ENCODE results near the gene TNIK. TPM values are rescaled to one million over a fixed set of nuclear protein-coding genes. Genes with fewer than 3 reads are reported as not detected.

TNIK gene
- total and polyA plus RNA-seq, 10 of the 15 experiments (the other 5 are each of a cell fraction or from before 2014, with no cell fraction given): 13.9 to 74.3 (median 48.2) TPM

DNA sequence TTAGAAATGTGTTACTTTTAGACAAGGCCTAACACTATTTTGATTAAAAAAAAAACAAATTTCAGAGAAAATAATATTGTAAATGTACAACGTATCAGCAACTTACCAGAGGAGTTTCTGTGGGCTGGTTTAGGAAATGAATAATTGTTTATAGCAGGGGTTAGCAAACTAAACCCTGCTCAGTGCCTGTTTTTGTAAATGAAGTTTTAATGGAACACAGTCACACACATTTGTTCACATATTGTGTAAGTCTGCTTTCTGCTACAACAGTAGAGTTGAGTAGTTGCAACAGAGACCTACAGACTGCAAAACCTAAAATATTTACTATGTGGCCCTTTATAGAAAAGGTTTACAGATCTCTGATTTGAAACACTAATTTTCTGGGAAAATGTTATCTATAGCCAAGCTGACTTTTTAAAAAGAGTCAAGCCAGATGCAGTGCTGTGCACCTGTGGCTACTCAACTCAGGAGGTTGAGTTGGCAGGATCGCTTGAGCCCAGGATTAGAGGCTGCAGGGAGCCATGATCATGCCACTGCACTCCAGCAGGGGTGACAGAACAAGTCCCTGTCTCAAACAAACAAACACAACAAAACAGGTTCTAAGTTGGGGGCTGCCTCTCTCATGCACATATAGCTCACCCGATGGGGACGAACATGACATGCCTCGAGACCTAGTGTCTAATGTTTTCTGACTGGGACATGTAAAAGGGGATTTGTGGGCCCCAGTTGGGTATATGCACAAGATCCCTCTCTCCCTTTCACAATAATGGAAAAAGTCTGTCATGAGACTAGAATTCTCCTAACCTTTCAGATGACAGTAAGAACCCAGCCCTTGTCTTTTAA is 182.5 kb downstream of the TNIK start:
- no TSS peak for BruUV-seq (replicated peaks)
- in situ Hi-C loops (cut with MboI): no loop called here
- ChIA-PET CTCF (interaction anchor here (0.6 to 1.9 kb wide), 4 partner anchors 8 to 47 kb away, joined by 3 to 9 read pairs (median 4); no protein-coding TSS in a partner anchor), RAD21 (ENCODE audit: unreplicated experiment) (interaction anchor here (0.6 to 10.2 kb wide), 8 partner anchors 8 to 70 kb away, joined by 3 to 97 read pairs (median 6); no protein-coding TSS in a partner anchor), SMC1A (ENCODE audit: uncharacterized antibody, unreplicated experiment) (interaction anchor here (0.9 to 28.2 kb wide), 8 partner anchors 8 to 103 kb away, joined by 3 to 657 read pairs (median 3); no protein-coding TSS in a partner anchor), POLR2A (interaction anchor here (0.6 to 6.9 kb wide), 7 partner anchors 9 to 827 kb away, joined by 3 to 37 read pairs (median 3); no protein-coding TSS in a partner anchor)
- 77% methylated on average over 5 of the region's 5 CpGs for WGBS (ENCODE audit: insufficient coverage, insufficient replicate concordance, low lambda C conversion rate, missing lambda C conversion rate)
- ATAC-seq: peak; percentile 27
- H3K9me3 ChIP-seq (replicated peaks; ENCODE audit: control insufficient read depth, insufficient read depth, low read length): peaks cover 5% of the 10 kb centered on the region; the same call in 2 of the 3 replicates
- no peak overlapping the region for H3K9ac ChIP-seq (ENCODE audit: control insufficient read depth, insufficient read depth, low read length)
- no peak overlapping the region for H3K4me3 ChIP-seq
- peaks cover 1 to 4% of the 10 kb centered on the region in 2 experiments; a peak in 2 of 4 replicates for H3K36me3 ChIP-seq (ENCODE audit: control insufficient read depth in 2 of 2, insufficient read depth in 2 of 2, low read length in 1 of 2)
- TF ChIP-seq, protein P1, sequence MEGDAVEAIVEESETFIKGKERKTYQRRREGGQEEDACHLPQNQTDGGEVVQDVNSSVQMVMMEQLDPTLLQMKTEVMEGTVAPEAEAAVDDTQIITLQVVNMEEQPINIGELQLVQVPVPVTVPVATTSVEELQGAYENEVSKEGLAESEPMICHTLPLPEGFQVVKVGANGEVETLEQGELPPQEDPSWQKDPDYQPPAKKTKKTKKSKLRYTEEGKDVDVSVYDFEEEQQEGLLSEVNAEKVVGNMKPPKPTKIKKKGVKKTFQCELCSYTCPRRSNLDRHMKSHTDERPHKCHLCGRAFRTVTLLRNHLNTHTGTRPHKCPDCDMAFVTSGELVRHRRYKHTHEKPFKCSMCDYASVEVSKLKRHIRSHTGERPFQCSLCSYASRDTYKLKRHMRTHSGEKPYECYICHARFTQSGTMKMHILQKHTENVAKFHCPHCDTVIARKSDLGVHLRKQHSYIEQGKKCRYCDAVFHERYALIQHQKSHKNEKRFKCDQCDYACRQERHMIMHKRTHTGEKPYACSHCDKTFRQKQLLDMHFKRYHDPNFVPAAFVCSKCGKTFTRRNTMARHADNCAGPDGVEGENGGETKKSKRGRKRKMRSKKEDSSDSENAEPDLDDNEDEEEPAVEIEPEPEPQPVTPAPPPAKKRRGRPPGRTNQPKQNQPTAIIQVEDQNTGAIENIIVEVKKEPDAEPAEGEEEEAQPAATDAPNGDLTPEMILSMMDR (IDR thresholded peaks at IDR 0.05 in 2 of 3, conservative IDR thresholded peaks at IDR 0.05 in 1 of 3; ENCODE audit: control insufficient read depth in 2 of 3, extremely low read depth in 1 of 3, insufficient read depth in 1 of 3, low read depth in 3 of 3, low read length in 3 of 3): peak in 1 of 3 experiments; percentile 7; a peak in 1 of 6 replicates
- no peak for TF ChIP-seq KDM1A (IDR thresholded peaks at IDR 0.05; ENCODE audit: borderline replicate concordance)
- 0 out of 2 replicates have a peak, but pooled peaks have one; percentile 12 for TF ChIP-seq YY1 (IDR thresholded peaks at IDR 0.05; ENCODE audit: low read depth, low read length)
- intact Hi-C loops (cut with micrococcal nuclease; ENCODE audit: unreplicated experiment): no loop called here
- no peak for DNase-seq (ENCODE audit: low read depth, low spot score)
- H3K79me2 ChIP-seq (ENCODE audit: control insufficient read depth, insufficient read depth, low read length): peaks cover 89% of the 10 kb centered on the region
- no peak overlapping the region for H3K4me2 ChIP-seq (ENCODE audit: control insufficient read depth, insufficient read depth)
- no peak for FAIRE-seq
- H4K20me1 ChIP-seq (ENCODE audit: control insufficient read depth, insufficient read depth): no peaks in the 10 kb centered on the region
- H2AFZ ChIP-seq (ENCODE audit: control insufficient read depth, low read depth, low read length): no peak overlapping the region
- no peaks in the 10 kb centered on the region for H3K27me3 ChIP-seq (replicated peaks in 1 of 2; ENCODE audit: control insufficient read depth in 2 of 2, insufficient read depth in 2 of 2, low read length in 1 of 2)
- peak overlapping the region; percentile 13; the same call in 1 of the 2 replicates for H3K27ac ChIP-seq (ENCODE audit: control insufficient read depth, insufficient read depth)
- H3K4me1 ChIP-seq (ENCODE audit: control insufficient read depth, insufficient read depth, low read length): peaks cover 45% of the 10 kb centered on the region

All from GM12878 (cell line).